Stimulated activated CD4-positive, alpha-beta T cell treated with anti-CD3 and anti-CD28 coated beads, Interleukin-4, amount 100 ng/mL, for 1 hour (primary cell): ENCODE results near the gene TBC1D22A.

ENCODE experiments used
- DNase-seq: peaks from one replicate; pipeline ENCODE4 v3.0.0-alpha.2; 2020

TBC1D22A gene

DNA sequence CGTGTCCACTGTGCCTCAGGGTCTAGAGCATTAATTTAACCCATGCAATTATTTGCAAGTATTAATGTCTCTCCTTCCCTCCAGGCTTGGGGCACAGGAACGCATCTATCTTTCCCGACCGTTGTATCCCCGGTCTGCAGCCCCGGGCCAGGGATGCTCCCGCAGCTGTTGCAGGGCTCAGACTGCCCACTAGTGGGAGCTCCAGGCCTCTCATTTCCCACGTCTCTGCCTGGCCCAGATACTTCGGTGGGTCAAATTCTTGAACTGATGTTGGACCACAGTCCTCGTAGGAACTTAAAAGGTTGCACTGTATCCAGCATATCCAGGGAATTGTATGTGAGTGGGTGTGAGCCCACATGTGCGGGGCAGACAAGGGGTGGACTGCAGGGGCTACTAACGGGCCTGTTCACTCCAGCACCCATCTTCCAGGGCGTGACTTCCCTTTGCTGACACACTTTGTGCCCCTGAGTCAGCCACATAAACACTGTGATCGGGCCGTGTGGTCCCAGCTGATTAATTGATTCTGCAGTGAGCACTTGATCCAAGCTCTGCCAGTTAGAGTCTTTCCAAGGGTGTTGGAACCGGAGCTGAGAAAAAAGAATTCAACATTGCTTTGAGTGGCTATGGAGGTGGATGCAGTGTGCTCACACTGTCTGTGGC, 451.3 kb downstream of the TBC1D22A start:
- DNase-seq: peak; percentile 44

DNA sequence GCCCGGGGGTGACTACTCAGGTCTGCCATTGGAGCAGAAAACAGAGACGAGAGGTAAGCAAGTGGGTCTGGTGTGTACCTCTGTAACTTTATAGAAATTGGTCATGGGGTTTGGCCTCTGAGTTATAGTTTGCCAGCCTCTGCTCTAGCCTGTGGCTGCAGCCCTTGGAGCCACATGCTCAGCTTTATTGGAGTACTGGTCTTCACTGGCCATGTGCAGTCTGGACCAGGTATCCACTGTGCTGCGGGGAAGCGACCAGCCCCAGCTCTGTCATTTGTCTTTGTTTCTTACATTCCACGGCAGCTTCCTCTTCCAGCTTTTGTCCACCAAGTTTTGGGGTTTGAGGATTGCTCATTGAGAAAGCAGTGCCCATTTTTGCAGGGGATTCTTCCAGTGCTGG, 453.4 kb downstream of the TBC1D22A start:
- DNase-seq: no peak

DNA sequence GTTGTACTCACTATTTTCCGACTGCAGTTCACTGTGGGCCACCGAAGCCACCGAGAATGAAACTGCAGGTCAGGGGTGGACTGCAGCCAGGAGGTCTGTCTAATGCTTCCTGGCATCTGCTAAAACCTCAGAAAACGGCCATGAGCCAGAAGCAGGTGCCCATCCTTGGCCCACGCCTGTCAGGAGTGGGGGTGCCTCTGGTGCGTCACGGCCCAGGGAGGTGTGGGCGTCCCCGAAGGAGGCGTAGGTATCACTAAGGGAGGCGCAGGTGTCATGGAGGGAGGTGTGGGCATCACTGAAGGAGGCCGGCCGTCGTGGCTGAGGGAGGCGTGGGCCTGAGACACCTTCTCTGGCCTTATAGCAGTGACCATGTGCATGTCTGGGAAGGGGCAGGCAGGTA, 456.2 kb downstream of the TBC1D22A start:
- no peak for DNase-seq

DNA sequence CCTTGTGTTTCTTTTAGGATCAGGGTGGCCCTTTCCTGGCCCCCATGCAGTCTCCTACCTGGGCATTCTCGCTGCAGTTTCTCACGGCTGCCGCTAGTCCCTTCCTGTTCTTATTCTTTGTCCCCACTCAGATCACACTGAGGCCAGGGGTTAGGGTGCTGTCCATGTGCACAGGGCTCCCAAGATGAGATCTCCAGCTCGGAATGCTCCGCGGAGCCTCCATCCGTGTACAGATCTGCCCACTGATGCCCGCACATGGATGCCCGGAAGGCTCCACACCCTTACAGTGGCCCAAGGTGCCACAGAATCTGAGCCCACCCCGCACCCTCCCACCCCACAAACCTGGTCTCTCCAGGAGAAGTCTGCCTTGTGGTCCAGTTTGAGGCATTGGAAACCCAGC, 457.3 kb downstream of the TBC1D22A start:
- DNase-seq: no peak

DNA sequence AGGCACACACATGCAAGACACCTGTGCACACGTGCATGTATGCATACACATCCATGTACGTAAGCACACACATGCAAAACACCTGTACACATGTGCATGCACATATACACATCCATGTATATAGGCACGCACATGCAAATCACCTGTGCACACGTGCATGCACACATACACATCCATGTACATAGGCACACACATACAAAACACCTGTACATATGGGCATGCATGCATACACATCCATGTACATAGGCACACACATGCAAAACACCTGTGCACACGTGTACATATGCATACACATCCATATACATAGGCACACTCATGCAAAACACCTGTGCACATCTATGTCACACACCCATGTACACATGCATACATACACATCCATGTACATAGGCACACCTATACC, 458.3 kb downstream of the TBC1D22A start:
- DNase-seq: no peak

DNA sequence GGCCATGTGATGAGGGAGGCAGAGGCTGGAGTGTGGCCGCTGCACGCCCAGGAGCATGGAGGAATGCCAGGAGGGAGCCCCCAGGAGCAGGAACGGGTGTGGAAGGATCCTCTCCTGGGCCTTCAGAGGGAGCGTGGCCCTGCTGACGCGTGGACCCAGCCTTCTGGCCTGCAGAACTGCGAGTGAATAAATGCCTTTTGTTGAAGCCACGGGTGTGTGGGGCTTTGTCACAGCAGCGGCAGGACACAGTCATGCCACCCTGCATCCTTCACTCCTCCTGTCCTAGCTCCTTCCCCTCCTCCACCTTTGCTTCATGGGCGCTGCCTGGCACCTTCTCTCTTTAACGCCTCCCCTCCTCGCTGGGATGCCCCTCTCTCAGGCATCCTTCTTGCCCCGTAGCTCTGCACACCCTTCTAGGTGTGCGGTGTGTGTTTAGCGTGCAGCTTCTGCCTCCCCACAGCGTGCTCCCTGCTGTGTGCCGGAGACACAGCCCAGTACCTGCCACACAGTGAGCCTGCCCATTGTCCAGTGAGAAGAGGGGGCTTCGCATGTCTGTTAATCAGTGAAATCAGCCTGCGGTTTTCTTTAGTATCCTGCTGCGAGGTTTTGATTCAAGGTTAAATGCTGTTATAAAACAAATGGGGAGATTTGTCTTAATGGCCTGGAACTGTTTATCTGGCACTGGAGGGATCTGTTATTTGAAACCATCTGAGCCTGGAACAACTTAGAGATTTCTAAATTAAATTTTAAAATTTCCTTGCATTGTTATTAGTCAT, 459.6 kb downstream of the TBC1D22A start:
- DNase-seq: no peak
